SKM-1 treated with dmso at 0.1 percent for 144 hours (cell line): ENCODE measurements around the gene STOML3.
"Not testable (repeated sequence)": the region's sequence is repeated elsewhere in the genome, so short reads cannot be mapped to it uniquely, and the experiment has no call there.

Source experiments
- DNase-seq: peaks from one replicate; lab custom pipeline; 2025; ENCODE audit not compliant: unreplicated experiment; lab: John Stamatoyannopoulos, UW

The STOML3 gene, protein sequence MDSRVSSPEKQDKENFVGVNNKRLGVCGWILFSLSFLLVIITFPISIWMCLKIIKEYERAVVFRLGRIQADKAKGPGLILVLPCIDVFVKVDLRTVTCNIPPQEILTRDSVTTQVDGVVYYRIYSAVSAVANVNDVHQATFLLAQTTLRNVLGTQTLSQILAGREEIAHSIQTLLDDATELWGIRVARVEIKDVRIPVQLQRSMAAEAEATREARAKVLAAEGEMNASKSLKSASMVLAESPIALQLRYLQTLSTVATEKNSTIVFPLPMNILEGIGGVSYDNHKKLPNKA

DNA sequence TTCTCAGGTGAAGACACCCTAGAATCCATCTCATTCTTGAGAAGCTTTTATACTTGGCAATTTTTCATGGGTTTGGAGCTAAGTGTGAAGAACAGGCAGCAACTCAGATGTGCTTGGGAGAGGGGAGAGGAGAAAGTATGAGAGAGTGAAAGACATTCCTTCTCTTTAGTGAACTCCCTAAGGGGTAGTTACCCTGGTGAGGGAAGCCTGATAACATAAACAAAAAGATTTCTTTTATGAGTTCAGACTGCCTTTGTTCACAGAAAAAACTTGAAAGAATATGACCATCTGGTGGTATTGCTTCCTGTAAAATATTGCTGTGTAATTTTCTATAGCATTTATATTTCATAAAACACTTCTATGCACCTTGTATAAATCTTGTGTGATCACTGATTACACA lies at the start of gene STOML3:
STOML3 (minus strand) TSS at position 139 of the 400 bp plus-strand sequence; CDS start at position 29, 110 bp downstream.
- no peak for DNase-seq

DNA sequence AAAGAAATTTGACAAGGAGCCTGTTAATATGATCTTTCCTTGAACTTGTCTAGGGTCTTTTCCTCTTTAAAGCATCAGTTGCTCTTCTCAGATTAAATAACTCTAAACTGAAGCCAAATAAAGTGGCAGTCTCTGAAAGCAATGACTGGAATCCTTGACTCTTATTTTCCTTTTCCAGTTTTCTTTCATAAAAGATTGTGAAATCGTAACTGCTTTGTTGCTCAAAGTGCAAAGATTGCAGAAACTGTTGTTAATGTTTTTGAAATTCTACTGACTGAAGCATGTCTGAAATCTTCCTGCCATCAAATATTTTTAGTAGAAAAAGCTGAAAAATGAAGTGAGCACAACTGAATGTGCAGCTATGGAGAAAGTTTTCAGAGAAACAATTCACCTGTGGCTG lies 49.6 kb upstream of the STOML3 start:
- DNase-seq: peak; percentile 8

DNA sequence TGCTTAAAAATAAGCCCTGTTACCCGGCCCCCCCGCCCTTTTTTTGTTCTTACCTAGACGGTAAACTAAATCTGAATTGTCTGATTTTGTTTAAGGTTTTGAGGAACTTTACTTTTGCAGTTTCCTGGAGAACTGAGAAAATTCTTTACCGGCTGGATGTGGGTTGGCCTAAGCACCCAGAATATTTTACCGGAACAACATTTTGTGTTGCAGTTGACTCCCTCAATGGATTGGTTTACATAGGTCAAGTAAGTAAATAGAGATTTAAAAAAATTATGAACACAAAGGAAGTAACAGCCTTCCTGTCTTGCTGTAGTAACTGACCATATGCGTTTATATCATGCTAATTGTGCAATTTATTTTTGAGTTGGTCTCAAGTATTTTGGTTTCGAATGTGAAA lies 48.4 kb upstream of the STOML3 start:
- no peak for DNase-seq

DNA sequence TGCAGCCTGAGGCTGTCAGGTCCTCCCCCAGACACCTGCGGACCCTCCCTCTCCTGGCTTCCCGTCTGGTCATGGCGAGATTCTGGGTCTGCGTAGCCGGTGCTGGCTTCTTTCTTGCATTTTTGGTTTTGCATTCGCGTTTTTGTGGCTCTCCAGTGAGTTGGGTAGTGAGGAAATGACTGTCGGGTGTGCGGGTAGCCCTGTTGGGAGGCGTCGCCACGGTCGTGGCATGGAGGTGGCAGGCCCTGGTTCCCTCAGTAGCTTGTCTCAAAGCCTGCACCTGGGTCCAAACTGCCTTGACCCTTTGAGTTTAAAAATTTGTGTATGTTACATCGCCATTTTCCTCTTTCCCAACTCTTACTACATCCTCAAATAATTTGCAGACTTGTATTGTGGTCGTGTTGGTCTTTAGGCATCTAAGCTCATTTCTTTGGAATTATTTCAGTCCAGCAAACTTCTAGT lies 48.0 kb upstream of the STOML3 start:
- peak; percentile 31 for DNase-seq

DNA sequence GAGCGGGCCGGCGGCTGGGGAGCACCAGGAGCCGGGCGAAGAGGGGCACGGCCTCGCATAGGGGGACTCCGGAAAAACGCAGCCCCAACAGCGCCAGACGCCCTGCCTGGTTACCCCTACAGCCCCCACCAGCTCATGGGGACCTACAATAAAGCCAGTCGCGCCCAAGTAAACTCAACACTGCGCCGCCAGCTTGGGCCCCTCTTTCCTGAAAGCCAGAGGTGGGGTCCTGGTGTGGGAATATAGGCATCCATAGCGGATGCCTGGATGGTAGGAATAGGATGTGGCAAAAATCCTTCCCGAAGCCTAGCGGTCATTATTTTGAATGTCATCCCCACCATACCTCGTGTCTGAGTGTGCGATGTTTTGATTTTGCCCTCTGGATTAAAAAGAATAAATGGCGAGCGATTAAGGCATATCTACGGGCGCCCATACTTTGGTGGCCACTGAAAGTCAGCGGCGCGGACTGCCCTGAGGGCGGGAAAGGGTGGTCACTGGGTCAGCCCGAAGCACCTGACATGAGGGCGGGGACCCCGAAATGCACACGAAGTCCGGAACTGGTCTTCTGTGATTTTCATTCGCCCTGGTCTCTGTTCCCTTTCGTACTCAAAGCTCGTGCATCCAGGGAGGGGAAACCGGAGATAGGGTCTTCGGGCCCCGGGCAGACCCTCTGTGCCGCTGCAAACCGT lies 47.4 kb upstream of the STOML3 start, which contains the start of the genes NHLRC3 and PROSER1:
NHLRC3 (plus strand) TSS at position 577 of the 689 bp plus-strand sequence. CDS start 184 bp downstream, outside the sequence.
PROSER1 (minus strand) TSS at position 210 of the 689 bp plus-strand sequence. CDS start 847 bp downstream, outside the sequence.
- peak; percentile 84 for DNase-seq

DNA sequence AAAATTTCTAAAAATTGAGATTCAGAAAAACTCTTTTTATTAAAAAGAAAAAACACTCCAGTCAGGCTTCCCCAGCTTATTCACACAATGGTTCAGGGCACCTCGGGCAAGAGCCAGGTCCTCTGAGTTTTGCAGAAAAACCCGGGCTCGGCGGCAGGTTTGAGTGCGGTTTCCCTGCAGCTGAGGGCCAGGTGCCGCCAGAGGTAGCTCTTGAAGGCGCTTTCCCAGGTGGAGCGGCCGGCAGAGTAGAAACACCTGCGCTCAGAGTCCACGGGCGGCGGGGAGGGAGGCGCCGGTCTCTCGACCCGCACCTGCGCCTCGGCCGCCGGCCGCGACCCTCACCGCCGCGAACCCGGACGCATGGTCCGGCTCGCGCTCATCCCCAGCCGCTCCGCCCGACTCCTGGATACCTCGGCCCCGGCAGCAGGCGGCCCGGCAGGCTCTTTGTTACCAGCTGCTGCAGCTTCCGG lies 46.8 kb upstream of the STOML3 start:
- no peak for DNase-seq

DNA sequence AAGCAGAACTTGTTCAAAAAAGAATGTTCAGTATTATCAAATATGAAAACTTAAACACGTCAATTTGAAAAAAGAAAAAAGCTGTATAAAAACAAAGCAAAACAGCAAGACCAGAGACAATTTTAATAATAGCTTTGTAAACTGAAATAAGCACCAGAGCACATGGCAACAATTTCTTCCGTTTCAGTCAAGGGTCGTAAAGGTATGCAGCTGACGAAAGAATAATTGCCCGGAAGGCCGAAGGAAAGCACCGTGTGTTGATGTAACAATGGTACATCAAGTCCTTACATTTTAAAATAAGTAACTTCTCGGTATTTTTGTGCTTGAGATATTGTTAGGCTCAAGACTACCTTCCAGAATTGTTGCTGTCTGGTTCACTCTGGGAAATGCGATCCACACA lies 45.6 kb upstream of the STOML3 start:
- DNase-seq: no peak

DNA sequence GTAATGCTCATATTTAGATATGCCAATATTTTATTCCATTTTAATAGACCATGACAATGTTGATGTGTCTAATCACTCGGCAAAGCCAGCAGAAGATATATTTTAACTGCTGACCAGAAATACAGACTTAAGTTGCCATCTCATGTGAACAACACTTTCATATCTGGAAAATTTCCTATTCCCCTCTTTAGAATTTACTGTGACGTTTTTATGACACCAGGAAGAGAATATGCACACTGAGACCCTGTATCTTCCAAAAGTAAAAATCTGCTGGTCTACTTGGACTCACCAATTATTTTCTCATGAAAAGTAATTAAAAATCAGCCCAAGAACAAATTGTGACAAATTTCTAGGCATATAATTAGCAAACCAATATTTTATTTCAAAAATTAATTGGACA lies 45.2 kb upstream of the STOML3 start:
- DNase-seq: no peak

DNA sequence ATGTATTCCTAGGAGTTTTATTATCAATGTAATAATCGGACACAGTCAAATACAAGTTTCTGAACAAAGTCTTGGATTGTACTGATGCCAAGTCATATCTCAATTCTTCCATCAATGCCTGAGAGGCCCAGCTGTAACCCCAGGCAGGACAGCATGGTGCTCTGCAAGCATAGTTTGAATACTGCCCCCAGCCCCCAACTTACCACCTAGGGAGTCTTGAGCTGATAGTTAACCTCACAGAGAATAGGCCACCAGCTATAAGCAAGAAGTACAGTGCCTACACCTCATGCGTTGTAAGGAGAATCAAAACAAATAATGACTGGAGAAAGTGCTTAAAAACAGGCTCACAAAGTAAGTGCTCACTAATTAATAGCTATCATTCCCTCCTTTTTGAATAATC lies 44.6 kb upstream of the STOML3 start:
- DNase-seq: no peak

DNA sequence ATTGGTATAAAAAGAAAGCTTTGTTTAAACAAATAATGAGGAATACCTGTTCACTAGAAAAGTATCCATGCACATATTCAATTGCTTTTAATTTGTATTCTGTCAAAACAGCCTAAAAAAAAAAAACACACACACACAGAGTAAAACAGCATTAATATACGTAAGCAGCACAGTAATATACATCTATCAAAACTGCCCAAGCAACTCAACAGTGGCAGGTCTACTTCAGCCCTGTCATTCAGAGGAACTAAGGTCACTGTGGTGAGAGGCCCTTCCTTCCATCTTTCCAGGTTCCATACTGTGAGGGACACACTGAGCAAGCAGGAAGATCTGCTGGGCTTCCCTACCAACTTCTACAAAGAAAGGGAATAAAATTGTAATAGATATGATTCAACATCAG lies 43.5 kb upstream of the STOML3 start:
- DNase-seq: no peak

DNA sequence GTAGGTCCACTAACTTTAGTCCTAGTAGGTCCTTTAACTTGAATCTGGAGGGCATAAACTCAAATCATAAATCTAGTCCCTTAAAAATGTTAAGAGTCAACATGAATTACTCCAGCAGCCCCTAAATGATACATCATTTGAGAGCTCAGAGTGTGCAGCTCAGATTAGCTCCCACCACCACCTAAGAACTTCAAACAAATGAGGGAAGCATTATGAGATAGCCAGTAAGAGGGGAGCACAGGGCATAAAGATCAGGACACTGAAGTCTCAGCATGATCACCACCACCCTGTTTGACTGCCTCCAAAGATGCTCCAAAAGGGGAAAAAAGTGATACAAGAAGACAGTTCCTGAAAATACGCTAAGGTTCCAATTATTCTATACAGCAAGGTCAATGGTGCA lies 41.5 kb upstream of the STOML3 start:
- DNase-seq: no peak

DNA sequence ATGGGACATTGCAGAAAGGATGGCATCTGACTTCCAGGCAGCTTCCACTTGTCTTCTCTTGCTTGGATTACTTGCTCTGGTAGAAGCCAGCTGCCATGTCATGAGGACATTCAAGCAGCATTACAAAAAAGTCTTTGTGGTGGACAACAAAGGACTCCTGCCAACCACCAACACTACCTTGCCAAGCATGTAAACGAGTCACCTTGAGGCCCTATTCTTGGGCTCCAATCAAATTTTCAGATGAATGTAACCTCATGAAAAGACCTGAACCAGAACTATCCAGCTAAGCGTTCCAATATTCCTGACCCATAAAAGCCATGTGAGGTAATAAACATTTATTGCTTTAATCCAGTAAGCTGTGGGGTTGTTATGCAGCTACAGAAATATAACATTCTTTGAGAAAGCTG lies 34.8 kb upstream of the STOML3 start:
- no peak for DNase-seq

DNA sequence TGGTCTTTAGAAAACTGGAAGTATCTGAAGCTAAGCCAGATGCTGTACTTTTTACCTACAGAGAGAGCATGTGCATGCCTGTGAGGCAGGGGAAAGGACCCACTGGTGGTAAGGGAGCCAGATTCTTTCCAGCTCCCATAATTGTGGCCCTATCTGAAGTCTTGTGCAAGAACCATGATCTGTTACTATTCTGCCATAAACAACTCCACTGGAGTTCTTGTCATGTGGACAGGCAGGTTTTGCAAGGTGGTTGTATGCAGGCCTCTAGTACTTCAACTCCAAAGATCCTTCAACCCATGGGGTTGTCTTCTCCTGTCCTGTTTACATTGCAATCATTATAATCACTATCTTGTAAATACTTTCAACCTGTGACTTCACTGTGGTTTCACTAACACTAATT lies 33.1 kb upstream of the STOML3 start:
- no peak for DNase-seq

DNA sequence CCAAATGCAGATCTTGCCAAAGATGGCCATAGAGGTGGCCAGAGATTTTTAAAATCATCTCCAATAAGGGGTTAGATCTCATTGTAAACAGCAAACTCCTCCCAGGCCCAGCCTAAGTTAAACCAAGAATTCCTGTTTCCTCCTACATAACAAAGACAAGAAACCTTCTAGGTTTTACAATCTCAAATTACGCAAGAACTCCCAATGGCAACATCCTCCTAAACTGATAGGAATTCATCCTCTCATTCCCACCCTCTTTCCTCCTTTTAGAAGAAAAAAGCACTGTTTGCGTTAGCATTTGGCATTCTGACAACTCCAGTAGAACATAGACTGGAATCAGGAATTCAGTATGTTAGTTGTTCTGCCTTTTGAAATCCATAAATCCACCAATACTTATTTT lies 32.7 kb upstream of the STOML3 start:
- DNase-seq: no peak

DNA sequence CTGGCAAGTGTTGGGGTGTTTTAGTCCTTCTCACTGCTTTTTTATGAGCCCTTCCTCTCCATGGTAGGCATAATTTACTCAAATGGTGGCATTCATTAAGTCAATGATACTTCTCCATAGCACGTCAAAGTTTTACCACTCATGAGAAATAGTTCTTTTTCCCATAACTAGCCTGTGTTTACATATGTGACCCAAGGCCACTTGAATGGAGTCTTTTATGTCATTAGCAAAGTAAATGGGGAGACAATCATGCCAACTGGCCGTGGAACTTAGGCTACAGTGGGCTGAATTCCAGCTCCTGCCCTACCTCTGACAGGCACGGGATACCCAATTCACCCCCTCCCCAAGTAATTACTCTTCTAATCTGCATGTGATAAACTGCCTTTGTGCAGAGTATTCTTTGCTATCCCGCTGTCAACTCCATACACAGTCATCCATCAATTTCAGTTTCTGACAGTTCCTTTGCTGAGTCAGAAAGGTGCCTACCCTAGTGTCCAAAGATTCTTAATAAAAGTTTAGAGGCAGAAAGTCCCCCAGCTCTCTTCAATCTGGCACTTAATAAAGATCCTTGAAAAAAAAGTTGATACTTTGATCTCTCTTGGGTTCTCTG lies 30.3 kb upstream of the STOML3 start:
- DNase-seq: no peak

DNA sequence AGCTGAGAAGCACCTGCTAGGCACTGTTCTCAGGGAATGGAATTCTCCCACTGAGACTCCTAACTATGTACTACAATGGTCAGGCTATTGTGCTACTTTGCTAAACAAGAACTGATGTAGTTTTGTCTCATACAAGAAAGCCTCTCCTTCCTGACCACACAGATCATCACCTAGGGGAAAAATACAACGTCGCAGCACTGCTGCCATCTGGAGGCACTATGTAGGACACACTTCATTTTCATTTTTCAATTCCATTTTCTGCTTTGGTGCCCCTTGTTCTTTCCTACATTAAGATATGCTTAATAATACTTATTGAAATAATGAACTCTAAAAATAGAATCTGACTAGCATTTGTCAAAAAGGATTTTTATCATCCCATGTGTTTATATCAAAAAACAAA lies 26.2 kb upstream of the STOML3 start:
- peak; percentile 4 for DNase-seq

DNA sequence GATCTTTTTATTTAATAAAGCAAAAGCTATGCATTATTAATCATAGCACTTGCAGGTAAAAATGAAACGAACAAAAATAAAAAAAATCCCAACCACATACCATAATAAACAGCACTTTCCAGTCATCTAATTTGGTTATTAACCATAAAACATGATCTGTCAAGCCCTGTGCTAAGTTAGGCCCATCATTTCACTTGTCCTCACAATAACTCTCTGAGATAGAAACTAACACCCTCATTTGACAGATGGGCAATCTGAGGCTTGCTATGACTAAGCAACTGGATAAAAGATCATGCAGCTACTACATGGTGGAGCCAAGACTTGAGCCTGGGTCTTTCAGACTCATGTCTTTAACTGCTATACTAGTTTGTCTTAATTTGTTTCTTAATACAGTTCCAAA lies 25.5 kb upstream of the STOML3 start:
- DNase-seq: no peak

DNA sequence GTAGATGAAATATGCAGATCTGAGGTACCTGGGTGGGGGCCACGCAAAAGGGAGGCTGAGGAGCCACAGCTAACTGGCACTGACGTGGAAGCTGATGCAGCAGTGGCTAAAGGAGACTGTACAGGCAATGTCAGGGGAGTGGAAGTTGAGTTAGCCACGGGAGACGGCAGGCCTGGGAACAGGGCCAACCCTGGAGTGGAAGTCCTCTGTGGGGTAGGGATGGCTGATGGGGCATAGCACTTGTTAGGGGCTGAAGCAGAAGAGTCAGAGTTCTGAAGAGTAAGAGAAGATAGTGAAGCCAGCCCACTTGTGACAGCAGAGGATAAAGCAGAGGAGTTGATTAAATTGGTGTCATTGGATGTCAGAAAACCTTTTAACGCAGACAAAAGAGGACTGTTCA lies 22.8 kb upstream of the STOML3 start:
- DNase-seq: no peak

DNA sequence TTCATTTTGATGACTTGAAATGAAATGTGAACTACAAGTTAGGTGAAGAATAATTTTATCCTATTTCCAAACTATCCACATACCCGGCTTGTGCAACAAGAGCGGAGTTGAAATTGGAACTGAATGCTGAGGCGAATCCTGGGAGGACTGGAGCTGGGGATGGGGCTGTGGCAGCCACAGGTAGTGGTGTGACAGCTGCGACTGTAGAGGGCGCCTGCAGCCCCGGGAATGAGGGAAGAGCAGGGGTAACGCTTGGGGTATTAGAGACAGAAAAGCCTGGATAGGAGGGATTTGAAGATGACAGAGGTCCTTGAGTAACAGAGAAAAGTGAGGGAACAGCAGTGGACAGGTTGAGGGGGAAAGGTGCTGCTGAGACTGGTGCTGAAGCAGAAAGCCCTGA lies 22.0 kb upstream of the STOML3 start:
- no peak for DNase-seq

DNA sequence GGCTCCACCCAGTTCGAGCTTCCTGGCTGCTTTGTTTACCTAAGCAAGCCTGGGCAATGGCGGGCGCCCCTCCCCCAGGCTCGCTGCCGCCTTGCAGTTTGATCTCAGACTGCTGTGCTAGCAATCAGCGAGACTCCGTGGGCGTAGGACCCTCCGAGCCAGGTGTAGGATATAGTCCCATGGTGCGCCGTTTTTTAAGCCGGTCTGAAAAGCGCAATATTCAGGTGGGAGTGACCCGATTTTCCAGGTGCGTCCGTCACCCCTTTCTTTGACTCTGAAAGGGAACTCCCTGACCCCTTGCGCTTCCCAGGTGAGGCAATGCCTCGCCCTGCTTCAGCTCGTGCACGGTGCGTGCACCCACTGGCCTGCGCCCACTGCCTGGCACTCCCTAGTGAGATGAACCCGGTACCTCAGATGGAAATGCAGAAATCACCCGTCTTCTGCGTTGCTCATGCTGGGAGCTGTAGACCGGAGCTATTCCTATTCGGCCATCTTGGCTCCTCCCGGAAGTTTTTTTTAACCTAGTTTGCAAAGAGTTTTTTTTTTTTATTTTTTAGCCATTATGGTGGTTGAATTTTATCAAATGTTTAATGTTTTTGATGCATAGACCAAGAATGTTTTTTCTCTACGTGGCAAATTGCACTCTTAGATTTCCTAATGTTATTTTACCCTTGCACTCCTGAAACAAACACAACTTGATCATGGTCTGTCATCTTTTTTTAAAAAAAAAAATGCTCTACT lies 15.9 kb upstream of the STOML3 start:
- DNase-seq: not testable (repeated sequence)

DNA sequence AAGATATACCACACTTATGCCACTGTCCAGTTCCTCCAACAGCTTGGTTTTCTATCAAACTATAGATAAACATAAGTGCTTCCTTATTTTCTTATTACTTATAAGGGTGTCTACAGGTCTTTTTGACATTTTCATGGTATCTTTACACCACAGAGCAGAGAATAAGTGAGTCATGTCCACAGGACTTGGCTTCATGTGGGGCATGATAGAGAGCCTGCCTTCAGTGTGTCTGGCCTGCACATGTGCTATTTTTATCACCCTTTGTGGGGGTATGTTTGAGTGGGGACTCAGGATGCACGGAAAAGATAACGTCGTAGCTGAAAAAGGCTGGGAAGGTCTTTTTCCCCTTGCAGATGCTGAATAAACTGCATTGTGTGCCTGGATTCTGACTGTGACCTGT lies 8.1 kb upstream of the STOML3 start:
- no peak for DNase-seq
